GM12864 (cell line): Measurements from ENCODE around the gene CSTPP1.

ENCODE experiments used
- DNase-seq: peaks from one replicate; pipeline ENCODE4 v3.0.0-alpha.2; 2011; ENCODE audit warnings: low read depth
- H3K4me3 ChIP-seq: 2 replicates; pipeline ENCODE4 v1.5.1; 2011; ENCODE audit warnings: mild to moderate bottlenecking, low read depth, low read length, control low read depth
- CTCF ChIP-seq: IDR thresholded peaks from 2 replicates; pipeline ENCODE4 v1.5.1; 2011; ENCODE audit warnings: low read depth, mild to moderate bottlenecking, moderate library complexity, low read length, control low read depth, inconsistent platforms; ENCODE audit errors: missing control alignments

The CSTPP1 gene

GRCh38 chr11:47104261-47104950 lies 167.8 kb downstream of the CSTPP1 start:
- no peak for TF ChIP-seq CTCF
- H3K4me3 ChIP-seq: no peak overlapping the region
- no peak for DNase-seq

GRCh38 chr11:47105541-47105940 lies 169.0 kb downstream of the CSTPP1 start:
- no peak overlapping the region for H3K4me3 ChIP-seq
- TF ChIP-seq CTCF: no peak
- no peak for DNase-seq

- H3K4me3 ChIP-seq: no peak overlapping the region
- TF ChIP-seq CTCF: no peak
- no peak for DNase-seq
Measured at GRCh38 chr11:47105974-47106373, 169.4 kb downstream of the CSTPP1 start.

GRCh38 chr11:47106798-47107411 lies 170.3 kb downstream of the CSTPP1 start:
- TF ChIP-seq CTCF: no peak
- DNase-seq: no peak
- H3K4me3 ChIP-seq: no peak overlapping the region

GRCh38 chr11:47107744-47108143 lies 171.2 kb downstream of the CSTPP1 start:
- no peak for DNase-seq
- H3K4me3 ChIP-seq: no peak overlapping the region
- TF ChIP-seq CTCF: no peak

- H3K4me3 ChIP-seq: no peak overlapping the region
- no peak for TF ChIP-seq CTCF
- no peak for DNase-seq
Measured at GRCh38 chr11:47108214-47108613, 171.7 kb downstream of the CSTPP1 start.
